Esophagus muscularis mucosa (tissue), 4 donors: ENCODE measurements around the gene ZNF766. TPM values are rescaled to one million over a fixed set of nuclear protein-coding genes. Genes with fewer than 3 reads are reported as not detected.

Source experiments
- DNase-seq: peaks from one replicate; pipeline ENCODE4 v3.0.0-alpha.2; 2017; ENCODE audit errors: extremely low spot score
- H3K27ac ChIP-seq, 4 donors: fragments of 200-600 bp; sonication (generic); replicated peaks in 1 of 4; 1 replicate in 3 of 4; 2 replicates in 1 of 4; pipeline ENCODE4 v1.5.1; 2016 to 2019; ENCODE audit warnings: mild to moderate bottlenecking in 1 of 4
- H3K27me3 ChIP-seq, 4 donors: fragments of 200-600 bp; sonication (generic); one replicate each; pipeline versions ENCODE4 v1.5.1 to v1.6.0; 2016 to 2019
- H3K36me3 ChIP-seq, 4 donors: fragments of 200-600 bp; sonication (generic); one replicate each; pipeline ENCODE4 v1.5.1; 2016 to 2019
- H3K4me1 ChIP-seq, 4 donors: fragments of 200-600 bp; sonication (generic); one replicate each; pipeline ENCODE4 v1.5.1; 2016 to 2019
- H3K4me3 ChIP-seq, 4 donors: fragments of 200-600 bp; sonication (generic); 1 replicate in 2 of 4; 2 replicates in 2 of 4; pipeline ENCODE4 v1.5.1; 2016 to 2019; ENCODE audit warnings: mild to moderate bottlenecking in 4 of 4, moderate library complexity in 1 of 4
- H3K9me3 ChIP-seq, 4 donors: fragments of 200-600 bp; sonication (generic); 1 replicate in 3 of 4; 2 replicates in 1 of 4; pipeline ENCODE4 v1.5.1; 2016 to 2019
- CTCF ChIP-seq, 3 experiments: fragments of 200-600 bp in 2 of 3; fragments of 450-650 bp in 1 of 3; sonication (generic) in 2 of 3; IDR thresholded peaks; one replicate each; pipeline ENCODE4 v1.5.1; 2017 to 2019; ENCODE audit warnings: antibody characterized with exemption in 3 of 3, mild to moderate bottlenecking in 2 of 3, moderate library complexity in 1 of 3
- EP300 ChIP-seq: sonication (generic); formaldehyde crosslinking; IDR thresholded peaks from one replicate; pipeline ENCODE4 v1.6.1; 2017; ENCODE audit warnings: antibody characterized with exemption
- POLR2A ChIP-seq: fragments of 450-650 bp; IDR thresholded peaks from one replicate; pipeline ENCODE4 v1.6.1; 2017; ENCODE audit warnings: antibody characterized with exemption, moderate library complexity, mild to moderate bottlenecking, low read depth
- POLR2AphosphoS5 ChIP-seq, 2 donors: sonication (generic); formaldehyde crosslinking; IDR thresholded peaks; one replicate each; pipeline ENCODE4 v1.6.1; 2017; ENCODE audit warnings: antibody characterized with exemption in 2 of 2
- WGBS: methylation state at CpG from one replicate; pipeline ENCODE4 v1.1.5; 2018; 5-methylcytosine and 5-hydroxymethylcytosine counted together
- intact Hi-C: fragments of 100-400 bp; cut with DNase I; formaldehyde crosslinking; loops from one replicate; pipeline ENCODE4 v1.15.1; 2023
- total RNA-seq, 4 donors: library from RNA; depleted of rRNA; stranded (reverse); fragments of >200 nt; gene quantifications; one replicate each; pipeline versions ENCODE4 v1.1.0 to v1.2.1, GENCODE V29; 2016

ZNF766 gene
- total RNA-seq, 4 donors from 2014 or later = 8.3 to 13.9 (median 10.8) TPM

GRCh38 chr19:52231154-52231910 is 38.1 kb upstream of the ZNF766 start:
- H3K4me3 ChIP-seq = no peak overlapping the region
- no peaks in the 10 kb centered on the region for H3K27me3 ChIP-seq
- 71% methylated on average over 3 of the region's 3 CpGs for WGBS
- peaks cover 17 to 36% (median 29%) of the 10 kb centered on the region in 4 donors for H3K36me3 ChIP-seq
- H3K27ac ChIP-seq = no peak overlapping the region
- H3K9me3 ChIP-seq = no peaks in the 10 kb centered on the region
- no peak for TF ChIP-seq POLR2AphosphoS5 (IDR thresholded peaks at IDR 0.05)
- no peak for TF ChIP-seq POLR2A
- TF ChIP-seq CTCF (IDR thresholded peaks at IDR 0.05) = no peak
- TF ChIP-seq EP300 = no peak
- H3K4me1 ChIP-seq = no peaks in the 10 kb centered on the region
- DNase-seq = no peak
- intact Hi-C loops = no loop called here

GRCh38 chr19:52234406-52234805 is 35.0 kb upstream of the ZNF766 start:
- no peaks in the 10 kb centered on the region for H3K9me3 ChIP-seq
- peaks cover 0 to 5% (median under 1%) of the 10 kb centered on the region in 4 donors for H3K36me3 ChIP-seq
- DNase-seq = no peak
- no peaks in the 10 kb centered on the region for H3K27me3 ChIP-seq
- H3K4me3 ChIP-seq = no peak overlapping the region
- intact Hi-C loops = no loop called here
- H3K27ac ChIP-seq = no peak overlapping the region
- TF ChIP-seq EP300 (no peak), POLR2AphosphoS5 (IDR thresholded peaks at IDR 0.05) (no peak), CTCF (IDR thresholded peaks at IDR 0.05) (no peak), POLR2A (no peak)
- whole genome bisulfite sequencing = 81% methylated on average over 2 of the region's 2 CpGs
- peaks cover 0 to 6% (median 2%) of the 10 kb centered on the region in 4 donors for H3K4me1 ChIP-seq

GRCh38 chr19:52237197-52237596 is 32.2 kb upstream of the ZNF766 start:
- Histone ChIP-seq H3K27ac (no peak overlapping the region), H3K4me3 (no peak overlapping the region), H3K9me3 (no peaks in the 10 kb centered on the region), H3K36me3 (no peaks in the 10 kb centered on the region), H3K27me3 (no peaks in the 10 kb centered on the region), H3K4me1 (peaks cover 0 to 6% (median 2%) of the 10 kb centered on the region in 4 donors)
- TF ChIP-seq POLR2AphosphoS5 (IDR thresholded peaks at IDR 0.05) (no peak), POLR2A (no peak), CTCF (IDR thresholded peaks at IDR 0.05) (no peak), EP300 (no peak)
- DNase-seq = no peak
- WGBS = 62% methylated on average over 2 of the region's 2 CpGs
- intact Hi-C loops = no loop called here

- Histone ChIP-seq H3K9me3 (no peaks in the 10 kb centered on the region), H3K4me3 (no peak overlapping the region), H3K27ac (no peak overlapping the region), H3K4me1 (peaks cover 0 to 6% (median 2%) of the 10 kb centered on the region in 4 donors), H3K27me3 (no peaks in the 10 kb centered on the region), H3K36me3 (no peaks in the 10 kb centered on the region)
- peak; percentile 27 to 58 for TF ChIP-seq POLR2AphosphoS5 (IDR thresholded peaks at IDR 0.05)
- peak; percentile 87 to 93 (median 91) for TF ChIP-seq CTCF (IDR thresholded peaks at IDR 0.05)
- no peak for TF ChIP-seq EP300
- WGBS = 16% methylated on average over 8 of the region's 8 CpGs
- intact Hi-C loops = loop anchor here (2.0 kb wide), 1 partner anchor 99 kb away; the partner anchor contains the start of gene ZNF616
- no peak for DNase-seq
Observed at GRCh38 chr19:52237771-52238400, 31.5 kb upstream of the ZNF766 start.
